ENCODE data around the gene ISLR. TPM values are rescaled to one million over a fixed set of nuclear protein-coding genes. Genes with fewer than 3 reads are reported as not detected.

The ISLR gene
- total RNA-seq, 1 experiment from 2014 or later: 0.12 TPM

DNA sequence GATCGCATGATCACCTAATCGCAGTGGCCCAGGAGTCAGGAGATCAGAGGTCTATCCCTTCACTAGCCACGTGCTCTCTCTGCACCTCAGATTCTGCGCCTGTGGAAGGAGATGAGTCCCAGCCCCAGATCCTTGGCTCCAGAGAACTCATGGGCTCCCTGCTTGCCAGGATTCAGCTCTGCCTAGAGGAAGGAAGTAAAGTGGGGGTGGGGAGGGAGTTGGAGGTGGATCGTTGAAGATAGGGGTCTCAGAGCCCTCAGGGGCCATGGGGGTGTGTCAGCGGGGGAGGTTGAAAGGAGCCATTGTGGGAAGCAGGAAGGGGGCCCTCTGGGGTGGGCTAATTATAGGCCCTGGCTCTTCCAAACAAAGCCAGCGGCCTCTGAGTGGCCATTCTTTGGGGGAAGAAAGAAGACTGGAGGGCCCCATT is 40.4 kb downstream of the ISLR start (continued):
- no peak for TF ChIP-seq ZFX (IDR thresholded peaks at IDR 0.05)

DNA sequence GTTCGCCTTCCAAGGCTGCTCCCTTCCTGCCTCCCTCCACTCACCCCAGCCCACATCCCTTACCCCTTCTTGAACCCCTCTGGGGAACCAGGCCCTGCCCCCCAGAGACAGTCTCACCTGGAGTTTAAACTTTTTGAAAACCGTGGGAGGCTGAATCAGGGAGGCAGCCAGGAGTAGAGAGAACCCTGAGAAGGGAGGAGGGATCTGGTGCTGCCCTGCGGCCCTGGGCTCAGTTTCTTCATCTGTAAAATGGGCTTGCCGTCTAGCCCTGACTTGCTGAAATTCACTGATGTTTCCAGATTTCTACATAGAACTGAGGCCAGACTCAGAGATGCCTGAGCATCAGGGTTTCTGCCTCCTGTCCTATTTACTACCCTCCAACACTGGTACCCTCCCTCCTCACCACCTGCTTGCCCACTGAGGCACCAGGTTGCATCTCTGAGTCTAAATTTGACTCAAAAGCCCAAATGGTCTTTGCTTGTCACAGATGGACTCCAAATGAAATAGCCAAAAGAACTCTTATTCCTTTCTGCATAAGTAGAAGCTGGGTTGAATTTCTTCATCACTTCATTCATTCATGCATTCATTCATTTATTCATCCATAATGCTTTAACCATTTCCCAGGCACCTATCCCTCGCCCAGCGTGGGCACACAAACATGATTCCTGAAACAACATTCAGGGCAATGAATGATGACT is 41.0 kb downstream of the ISLR start:
- intact Hi-C loops (cut with micrococcal nuclease): no loop called here
- Histone ChIP-seq H3K27me3 (ENCODE audit: insufficient read depth, low read length) (no peaks in the 10 kb centered on the region), H3K9me2 (ENCODE audit: insufficient read depth) (no peaks in the 10 kb centered on the region), H3K36me3 (ENCODE audit: control insufficient read depth in 1 of 2, insufficient read depth in 2 of 2, low read length in 2 of 2) (no peaks in the 10 kb centered on the region), H3K27ac (ENCODE audit: low read depth, low read length) (no peak overlapping the region), H2AFZ (ENCODE audit: low read depth, low read length, poor library complexity, severe bottlenecking) (no peak overlapping the region), H3K9ac (ENCODE audit: low read length) (no peak overlapping the region), H3K9me3 (ENCODE audit: control insufficient read depth in 1 of 2, insufficient read depth in 1 of 2, low read depth in 1 of 2, low read length in 2 of 2) (no peaks in the 10 kb centered on the region), H4K20me1 (ENCODE audit: insufficient read depth) (no peaks in the 10 kb centered on the region), H3K4me3 (replicated peaks in 1 of 2; ENCODE audit: low read depth in 1 of 2, low read length in 2 of 2) (no peak overlapping the region), H3K4me2 (ENCODE audit: low read length) (no peak overlapping the region), H3K4me1 (ENCODE audit: control insufficient read depth in 1 of 2, insufficient read depth in 2 of 2, low read length in 2 of 2) (peaks cover 2 to 4% of the 10 kb centered on the region in 2 experiments; a peak in 2 of 4 replicates), H3K79me2 (ENCODE audit: insufficient read depth, low read length) (no peaks in the 10 kb centered on the region)
- DNase-seq (ENCODE audit: low read depth, low spot score) (no peak), ATAC-seq (no peak)
- BruUV-seq (replicated peaks): no TSS peak
- ChIA-PET POLR2A (no interaction called here), CTCF (no interaction called here), RAD21 (ENCODE audit: low non-redundant PET in 1 of 2, low total read pairs in 2 of 2, uncharacterized antibody in 2 of 2, unreplicated experiment in 2 of 2) (no interaction called here)
- TF ChIP-seq CEBPB (IDR thresholded peaks at IDR 0.05; ENCODE audit: low read depth) (no peak), ZFX (IDR thresholded peaks at IDR 0.05) (no peak), YY1 (IDR thresholded peaks at IDR 0.05; ENCODE audit: extremely low read depth, insufficient replicate concordance, low read depth, low read length) (no peak)
- TF ChIP-seq, protein P1, sequence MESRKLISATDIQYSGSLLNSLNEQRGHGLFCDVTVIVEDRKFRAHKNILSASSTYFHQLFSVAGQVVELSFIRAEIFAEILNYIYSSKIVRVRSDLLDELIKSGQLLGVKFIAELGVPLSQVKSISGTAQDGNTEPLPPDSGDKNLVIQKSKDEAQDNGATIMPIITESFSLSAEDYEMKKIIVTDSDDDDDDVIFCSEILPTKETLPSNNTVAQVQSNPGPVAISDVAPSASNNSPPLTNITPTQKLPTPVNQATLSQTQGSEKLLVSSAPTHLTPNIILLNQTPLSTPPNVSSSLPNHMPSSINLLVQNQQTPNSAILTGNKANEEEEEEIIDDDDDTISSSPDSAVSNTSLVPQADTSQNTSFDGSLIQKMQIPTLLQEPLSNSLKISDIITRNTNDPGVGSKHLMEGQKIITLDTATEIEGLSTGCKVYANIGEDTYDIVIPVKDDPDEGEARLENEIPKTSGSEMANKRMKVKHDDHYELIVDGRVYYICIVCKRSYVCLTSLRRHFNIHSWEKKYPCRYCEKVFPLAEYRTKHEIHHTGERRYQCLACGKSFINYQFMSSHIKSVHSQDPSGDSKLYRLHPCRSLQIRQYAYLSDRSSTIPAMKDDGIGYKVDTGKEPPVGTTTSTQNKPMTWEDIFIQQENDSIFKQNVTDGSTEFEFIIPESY (IDR thresholded peaks at IDR 0.05; ENCODE audit: extremely low read depth, insufficient replicate concordance, low read length): no peak

GRCh38 chr15:74215958-74216357 is 42.4 kb downstream of the ISLR start:
- Histone ChIP-seq H3K9me2 (ENCODE audit: insufficient read depth) (no peaks in the 10 kb centered on the region), H3K27ac (ENCODE audit: low read depth, low read length) (no peak overlapping the region), H3K79me2 (ENCODE audit: insufficient read depth, low read length) (no peaks in the 10 kb centered on the region), H4K20me1 (ENCODE audit: insufficient read depth) (no peaks in the 10 kb centered on the region), H2AFZ (ENCODE audit: low read depth, low read length, poor library complexity, severe bottlenecking) (no peak overlapping the region), H3K36me3 (ENCODE audit: control insufficient read depth in 1 of 2, insufficient read depth in 2 of 2, low read length in 2 of 2) (no peaks in the 10 kb centered on the region), H3K4me1 (ENCODE audit: control insufficient read depth in 1 of 2, insufficient read depth in 2 of 2, low read length in 2 of 2) (no peaks in the 10 kb centered on the region; a peak in 1 of 4 replicates), H3K4me3 (replicated peaks in 1 of 2; ENCODE audit: low read depth in 1 of 2, low read length in 2 of 2) (no peak overlapping the region), H3K9ac (ENCODE audit: low read length) (no peak overlapping the region), H3K4me2 (ENCODE audit: low read length) (no peak overlapping the region), H3K27me3 (ENCODE audit: insufficient read depth, low read length) (peaks cover 13% of the 10 kb centered on the region; the same call in 1 of the 2 replicates), H3K9me3 (ENCODE audit: control insufficient read depth in 1 of 2, insufficient read depth in 1 of 2, low read depth in 1 of 2, low read length in 2 of 2) (no peaks in the 10 kb centered on the region)
- ATAC-seq (no peak), DNase-seq (ENCODE audit: low read depth, low spot score) (no peak)
- POLR2A ChIA-PET: no interaction called here
- CTCF ChIA-PET: no interaction called here
- TF ChIP-seq CBX3 (IDR thresholded peaks at IDR 0.05; ENCODE audit: low read depth): no peak
- TF ChIP-seq ZNF274 (IDR thresholded peaks at IDR 0.05; ENCODE audit: low read depth, low read length): no peak
- no peak for TF ChIP-seq CTCF (IDR thresholded peaks at IDR 0.05 in 2 of 3, conservative IDR thresholded peaks at IDR 0.05 in 1 of 3; ENCODE audit: borderline replicate concordance in 1 of 3, insufficient read depth in 1 of 3, low read depth in 2 of 3, low read length in 2 of 3)
- TF ChIP-seq EGR1 (IDR thresholded peaks at IDR 0.05; ENCODE audit: low read depth): no peak
- intact Hi-C loops (cut with micrococcal nuclease): no loop called here
- no TSS peak for BruUV-seq (replicated peaks)
- RAD21 ChIA-PET (ENCODE audit: low non-redundant PET in 1 of 2, low total read pairs in 2 of 2, uncharacterized antibody in 2 of 2, unreplicated experiment in 2 of 2): no interaction called here

All from HCT116 (cell line).